Neural progenitor cell (in vitro differentiated cells): ENCODE results near the gene SLC2A14.
"Not testable (repeated sequence)": the region's sequence is repeated elsewhere in the genome, so short reads cannot be mapped to it uniquely, and the experiment has no call there.

Experiments used
- CTCF ChIP-seq: fragments of 200-600 bp; sonication (generic); IDR thresholded peaks from 2 replicates; pipeline ENCODE4 v1.5.1; 2017; ENCODE audit warnings: antibody characterized with exemption, mild to moderate bottlenecking
- EZH2 ChIP-seq: fragments of 200-600 bp; sonication (generic); IDR thresholded peaks from 2 replicates; pipeline ENCODE4 v1.6.1; 2017; ENCODE audit warnings: antibody characterized with exemption, mild to moderate bottlenecking, moderate library complexity
- EZH2phosphoT487 ChIP-seq: fragments of 200-600 bp; sonication (generic); IDR thresholded peaks from 2 replicates; pipeline ENCODE4 v1.6.1; 2017; ENCODE audit warnings: antibody characterized with exemption

DNA sequence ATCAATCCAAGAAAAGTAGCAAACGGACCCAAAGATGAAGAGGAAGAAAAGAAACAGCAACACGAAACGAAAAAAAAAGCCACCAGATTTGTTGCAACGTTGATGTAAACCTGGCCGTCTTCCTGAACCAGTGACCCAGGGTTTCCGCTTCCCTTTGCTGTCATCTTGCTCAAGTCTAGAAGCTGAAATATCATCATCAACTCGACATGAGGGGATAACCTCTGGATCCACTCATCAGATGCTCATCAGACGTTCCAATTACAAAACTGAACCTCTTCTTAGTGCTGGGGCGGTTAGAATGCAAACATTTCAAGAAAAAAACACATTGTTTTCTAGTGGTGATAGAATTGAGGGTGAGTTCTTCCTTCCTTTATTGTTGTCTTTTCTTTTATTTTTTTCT, 29.1 kb downstream of the SLC2A14 start:
- TF ChIP-seq CTCF, EZH2phosphoT487, EZH2: not testable (repeated sequence)
